ENCODE results near the gene DDI1. TPM values are rescaled to one million over a fixed set of nuclear protein-coding genes. Genes with fewer than 3 reads are reported as not detected.

The DDI1 gene
- total and polyA plus RNA-seq, 10 of the 15 experiments (the other 5 are each of a cell fraction or from before 2014, with no cell fraction given): not detected

DNA sequence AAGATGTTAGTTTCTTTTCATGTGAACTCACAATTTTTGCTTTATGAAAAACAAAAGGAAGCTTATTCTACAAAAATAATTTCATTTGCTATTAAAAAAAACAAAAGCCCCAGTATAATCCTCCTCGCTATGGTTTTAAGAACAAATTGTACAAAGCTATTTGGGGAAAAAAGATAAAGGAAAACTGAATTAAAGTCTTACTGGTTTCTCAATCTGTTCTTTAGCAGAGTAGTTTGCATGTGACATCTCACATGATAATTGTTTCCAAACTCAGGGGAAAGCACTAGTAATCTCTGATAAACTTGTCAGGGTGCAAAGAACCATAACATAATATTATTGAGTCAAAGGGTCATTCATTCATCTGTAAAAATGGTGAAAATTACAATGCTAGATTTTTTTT lies 2.9 kb upstream of the DDI1 start (continued):
- TF ChIP-seq, protein P1, sequence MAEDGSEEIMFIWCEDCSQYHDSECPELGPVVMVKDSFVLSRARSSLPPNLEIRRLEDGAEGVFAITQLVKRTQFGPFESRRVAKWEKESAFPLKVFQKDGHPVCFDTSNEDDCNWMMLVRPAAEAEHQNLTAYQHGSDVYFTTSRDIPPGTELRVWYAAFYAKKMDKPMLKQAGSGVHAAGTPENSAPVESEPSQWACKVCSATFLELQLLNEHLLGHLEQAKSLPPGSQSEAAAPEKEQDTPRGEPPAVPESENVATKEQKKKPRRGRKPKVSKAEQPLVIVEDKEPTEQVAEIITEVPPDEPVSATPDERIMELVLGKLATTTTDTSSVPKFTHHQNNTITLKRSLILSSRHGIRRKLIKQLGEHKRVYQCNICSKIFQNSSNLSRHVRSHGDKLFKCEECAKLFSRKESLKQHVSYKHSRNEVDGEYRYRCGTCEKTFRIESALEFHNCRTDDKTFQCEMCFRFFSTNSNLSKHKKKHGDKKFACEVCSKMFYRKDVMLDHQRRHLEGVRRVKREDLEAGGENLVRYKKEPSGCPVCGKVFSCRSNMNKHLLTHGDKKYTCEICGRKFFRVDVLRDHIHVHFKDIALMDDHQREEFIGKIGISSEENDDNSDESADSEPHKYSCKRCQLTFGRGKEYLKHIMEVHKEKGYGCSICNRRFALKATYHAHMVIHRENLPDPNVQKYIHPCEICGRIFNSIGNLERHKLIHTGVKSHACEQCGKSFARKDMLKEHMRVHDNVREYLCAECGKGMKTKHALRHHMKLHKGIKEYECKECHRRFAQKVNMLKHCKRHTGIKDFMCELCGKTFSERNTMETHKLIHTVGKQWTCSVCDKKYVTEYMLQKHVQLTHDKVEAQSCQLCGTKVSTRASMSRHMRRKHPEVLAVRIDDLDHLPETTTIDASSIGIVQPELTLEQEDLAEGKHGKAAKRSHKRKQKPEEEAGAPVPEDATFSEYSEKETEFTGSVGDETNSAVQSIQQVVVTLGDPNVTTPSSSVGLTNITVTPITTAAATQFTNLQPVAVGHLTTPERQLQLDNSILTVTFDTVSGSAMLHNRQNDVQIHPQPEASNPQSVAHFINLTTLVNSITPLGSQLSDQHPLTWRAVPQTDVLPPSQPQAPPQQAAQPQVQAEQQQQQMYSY (CRISPR knock-in tag; IDR thresholded peaks at IDR 0.05): no peak
- TF ChIP-seq BACH1 (IDR thresholded peaks at IDR 0.05; ENCODE audit: borderline replicate concordance) (no peak), GATAD2B (conservative IDR thresholded peaks at IDR 0.05; ENCODE audit: low read depth) (no peak), ZZZ3 (IDR thresholded peaks at IDR 0.05; ENCODE audit: control insufficient read depth, insufficient read length, low read depth) (no peak), TCF7 (IDR thresholded peaks at IDR 0.05; ENCODE audit: borderline replicate concordance) (no peak), KAT2A (conservative IDR thresholded peaks at IDR 0.05; ENCODE audit: control insufficient read depth, low read depth, low read length) (no peak), ZBED1 (IDR thresholded peaks at IDR 0.05; ENCODE audit: borderline replicate concordance) (no peak), ASH2L (IDR thresholded peaks at IDR 0.05; ENCODE audit: borderline replicate concordance, low read depth) (no peak), EP300 (IDR thresholded peaks at IDR 0.05; ENCODE audit: borderline replicate concordance in 1 of 2, control insufficient read depth in 1 of 2, low read depth in 2 of 2, low read length in 2 of 2) (no peak)
- TF ChIP-seq, protein P2, sequence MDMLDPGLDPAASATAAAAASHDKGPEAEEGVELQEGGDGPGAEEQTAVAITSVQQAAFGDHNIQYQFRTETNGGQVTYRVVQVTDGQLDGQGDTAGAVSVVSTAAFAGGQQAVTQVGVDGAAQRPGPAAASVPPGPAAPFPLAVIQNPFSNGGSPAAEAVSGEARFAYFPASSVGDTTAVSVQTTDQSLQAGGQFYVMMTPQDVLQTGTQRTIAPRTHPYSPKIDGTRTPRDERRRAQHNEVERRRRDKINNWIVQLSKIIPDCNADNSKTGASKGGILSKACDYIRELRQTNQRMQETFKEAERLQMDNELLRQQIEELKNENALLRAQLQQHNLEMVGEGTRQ (IDR thresholded peaks at IDR 0.05; ENCODE audit: borderline replicate concordance, low read depth, low read length): no peak

Data from GM12878 (cell line).